Measurements from ENCODE around the gene LASP1NB.

Gene LASP1NB

GRCh38 chr17:38897671-38898290 lies 27.6 kb upstream of the LASP1NB start:
- DNase-seq = no peak

- DNase-seq = no peak
These were observed 27.1 kb upstream of the LASP1NB start for GRCh38 chr17:38898291-38898679.

- peak; percentile 90 to 92 for DNase-seq
These were observed 26.5 kb upstream of the LASP1NB start for GRCh38 chr17:38898812-38899348.

GRCh38 chr17:38899421-38899820 lies 26.0 kb upstream of the LASP1NB start:
- no peak for DNase-seq

- DNase-seq = no peak
These were observed 24.3 kb upstream of the LASP1NB start for GRCh38 chr17:38900978-38901656.

- DNase-seq = no peak
These were observed 22.0 kb upstream of the LASP1NB start for GRCh38 chr17:38903404-38903803.

GRCh38 chr17:38904892-38905291 lies 20.5 kb upstream of the LASP1NB start:
- no peak for DNase-seq

- no peak for DNase-seq
These were observed 20.0 kb upstream of the LASP1NB start for GRCh38 chr17:38905375-38905774.

- no peak for DNase-seq
These were observed 18.8 kb upstream of the LASP1NB start for GRCh38 chr17:38906460-38907228.

GRCh38 chr17:38907930-38908675 lies 17.3 kb upstream of the LASP1NB start:
- no peak for DNase-seq

GRCh38 chr17:38908676-38909181 lies 16.7 kb upstream of the LASP1NB start:
- no peak for DNase-seq

GRCh38 chr17:38910325-38910724 lies 15.1 kb upstream of the LASP1NB start:
- no peak for DNase-seq

- DNase-seq = peak in 1 of 2 experiments; percentile 14
These were observed 14.2 kb upstream of the LASP1NB start for GRCh38 chr17:38911081-38911730.

- DNase-seq = peak in 1 of 2 experiments; percentile 14
These were observed 13.7 kb upstream of the LASP1NB start for GRCh38 chr17:38911731-38912081.

- DNase-seq = peak; percentile 6 to 12
These were observed 13.1 kb upstream of the LASP1NB start for GRCh38 chr17:38912221-38912813.

GRCh38 chr17:38914741-38915638 lies 10.4 kb upstream of the LASP1NB start:
- DNase-seq = peak; percentile 13 to 17

- DNase-seq = no peak
These were observed 9.8 kb upstream of the LASP1NB start for GRCh38 chr17:38915639-38915995.

- DNase-seq = peak; percentile 9 to 14
These were observed 8.6 kb upstream of the LASP1NB start for GRCh38 chr17:38916771-38917170.

GRCh38 chr17:38917259-38917658 lies 8.2 kb upstream of the LASP1NB start:
- no peak for DNase-seq

- peak in 1 of 2 experiments; percentile 17 for DNase-seq
These were observed 7.1 kb upstream of the LASP1NB start for GRCh38 chr17:38918129-38918913.

All from activated T-cell treated with anti-CD3 and anti-CD28 coated beads, Interleukin-2, amount 50 U/mL, for 48 hours (primary cell).